Sigmoid colon (tissue), 7 donors: ENCODE results near the gene NT5DC3. TPM values are rescaled to one million over a fixed set of nuclear protein-coding genes. Genes with fewer than 3 reads are reported as not detected.

Experiments
- DNase-seq: peaks from one replicate; pipeline ENCODE4 v3.0.0-alpha.2; 2019
- H3K27ac ChIP-seq, 4 donors: fragments of 200-600 bp; sonication (generic); one replicate each; pipeline ENCODE4 v1.5.1; 2016 to 2019; ENCODE audit warnings: mild to moderate bottlenecking in 1 of 4
- H3K27me3 ChIP-seq, 3 donors: fragments of 200-600 bp; sonication (generic); one replicate each; pipeline ENCODE4 v1.5.1; 2019; ENCODE audit warnings: mild to moderate bottlenecking in 1 of 3
- H3K36me3 ChIP-seq, 4 donors: fragments of 200-600 bp; sonication (generic); one replicate each; pipeline ENCODE4 v1.5.1; 2016 to 2019
- H3K4me1 ChIP-seq, 4 donors: fragments of 200-600 bp; sonication (generic); one replicate each; pipeline ENCODE4 v1.5.1; 2017 to 2019
- H3K4me3 ChIP-seq, 4 donors: fragments of 200-600 bp; sonication (generic); one replicate each; pipeline ENCODE4 v1.5.1; 2017 to 2019; ENCODE audit warnings: mild to moderate bottlenecking in 2 of 4, moderate library complexity in 1 of 4
- H3K9me3 ChIP-seq, 4 donors: fragments of 200-600 bp in 3 of 4; sonication (generic) in 3 of 4; one replicate each; pipeline versions ENCODE4 v1.5.1 to v1.6.1; 2013 to 2019
- CTCF ChIP-seq, 4 experiments: fragments of 450-650 bp in 3 of 4; fragments of 200-600 bp in 1 of 4; IDR thresholded peaks; one replicate each; pipeline ENCODE4 v1.5.1; 2016 to 2019; ENCODE audit warnings: antibody characterized with exemption in 4 of 4, mild to moderate bottlenecking in 3 of 4, moderate library complexity in 2 of 4
- EP300 ChIP-seq, 4 donors: sonication (generic); formaldehyde crosslinking; IDR thresholded peaks; one replicate each; pipeline ENCODE4 v1.6.1; 2017; ENCODE audit warnings: antibody characterized with exemption in 4 of 4
- POLR2A ChIP-seq, 2 donors: fragments of 450-650 bp; IDR thresholded peaks; one replicate each; pipeline ENCODE4 v1.6.1; 2016; ENCODE audit warnings: antibody characterized with exemption in 2 of 2, mild to moderate bottlenecking in 2 of 2, moderate library complexity in 2 of 2
- POLR2AphosphoS5 ChIP-seq, 4 donors: sonication (generic); formaldehyde crosslinking; IDR thresholded peaks; one replicate each; pipeline ENCODE4 v1.6.1; 2017; ENCODE audit warnings: antibody characterized with exemption in 4 of 4
- WGBS, 2 donors: extraction: QIAGEN DNeasy Blood & Tissue Kit; methylation state at CpG; one replicate each; pipeline ENCODE4 v1.1.7; 2013; 5-methylcytosine and 5-hydroxymethylcytosine counted together
- intact Hi-C: fragments of 100-400 bp; cut with DNase I; formaldehyde crosslinking; loops from one replicate; pipeline ENCODE4 v1.15.1; 2023
- polyA plus RNA-seq, 3 donors: library from polyadenylated mRNA; stranded (reverse); fragments of 200-250 nt; gene quantifications; one replicate each; pipeline ENCODE4 v1.2.3, GENCODE V29; 2013
- total RNA-seq, 4 donors: library from RNA; depleted of rRNA; stranded (reverse); fragments of >200 nt; gene quantifications; one replicate each; pipeline ENCODE4 v1.1.0, GENCODE V29; 2016
- donor health status: healthy with polysubstance abuse.
- donor health status: Bipolar disorder and iron deficiency.
- donor health status: healthy.

The NT5DC3 gene
- total and polyA plus RNA-seq, 7 donors, result 0.23 to 346 (median 179) TPM

DNA sequence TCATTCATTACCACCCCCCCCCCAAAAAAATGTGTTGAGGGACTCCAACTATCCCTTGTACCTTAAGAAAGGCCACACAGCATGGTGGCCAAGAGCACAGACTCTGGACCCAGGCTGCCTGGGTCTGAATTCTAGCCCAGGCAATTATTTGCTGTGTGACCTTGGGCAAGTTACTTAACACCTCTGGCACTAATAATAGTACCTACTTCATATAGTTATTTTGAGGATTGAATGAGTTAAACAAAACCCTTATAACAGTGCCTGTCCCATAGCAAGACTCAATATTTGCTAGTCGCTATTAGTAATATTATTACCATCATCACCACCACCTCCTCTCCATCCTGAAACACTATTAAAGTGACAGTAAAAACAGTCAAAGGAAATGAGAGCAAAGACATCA lies 37.2 kb downstream of the NT5DC3 start:
- H3K36me3 ChIP-seq, result peaks cover 7 to 88% (median 37%) of the 10 kb centered on the region in 4 donors
- 98 to 100% methylated on average over 1 of the region's 1 CpG for WGBS, 2 donors
- no peaks in the 10 kb centered on the region for H3K27me3 ChIP-seq
- TF ChIP-seq POLR2A (IDR thresholded peaks at IDR 0.05) (no peak), POLR2AphosphoS5 (IDR thresholded peaks at IDR 0.05) (no peak), CTCF (IDR thresholded peaks at IDR 0.05) (no peak), EP300 (IDR thresholded peaks at IDR 0.05) (no peak)
- H3K4me3 ChIP-seq, result no peak overlapping the region
- intact Hi-C loops, result loop anchor here (5.0 kb wide), 2 partner anchors 33 to 63 kb away; no protein-coding TSS in a partner anchor
- H3K4me1 ChIP-seq, result peaks cover 0 to 100% (median 99%) of the 10 kb centered on the region in 4 donors
- peak overlapping the region in 3 of 4 donors; percentile 65 to 99 (median 75) for H3K27ac ChIP-seq
- peak; percentile 17 for DNase-seq
- no peaks in the 10 kb centered on the region for H3K9me3 ChIP-seq

GRCh38 chr12:103802586-103802886 lies 38.5 kb downstream of the NT5DC3 start:
- H3K27ac ChIP-seq, result peak overlapping the region; percentile 72 to 99 (median 78)
- H3K4me1 ChIP-seq, result peaks cover 0 to 99% (median 91%) of the 10 kb centered on the region in 4 donors
- intact Hi-C loops, result loop anchor here (5.0 kb wide), 2 partner anchors 35 to 65 kb away; no protein-coding TSS in a partner anchor
- no peak overlapping the region for H3K4me3 ChIP-seq
- H3K9me3 ChIP-seq, result no peaks in the 10 kb centered on the region
- TF ChIP-seq POLR2AphosphoS5 (IDR thresholded peaks at IDR 0.05) (no peak), EP300 (IDR thresholded peaks at IDR 0.05) (no peak), CTCF (IDR thresholded peaks at IDR 0.05) (no peak), POLR2A (IDR thresholded peaks at IDR 0.05) (no peak)
- 97% methylated on average over 1 of the region's 1 CpG for WGBS, 2 donors
- H3K36me3 ChIP-seq, result peaks cover 13 to 88% (median 42%) of the 10 kb centered on the region in 4 donors
- H3K27me3 ChIP-seq, result no peaks in the 10 kb centered on the region
- peak; percentile 62 for DNase-seq

DNA sequence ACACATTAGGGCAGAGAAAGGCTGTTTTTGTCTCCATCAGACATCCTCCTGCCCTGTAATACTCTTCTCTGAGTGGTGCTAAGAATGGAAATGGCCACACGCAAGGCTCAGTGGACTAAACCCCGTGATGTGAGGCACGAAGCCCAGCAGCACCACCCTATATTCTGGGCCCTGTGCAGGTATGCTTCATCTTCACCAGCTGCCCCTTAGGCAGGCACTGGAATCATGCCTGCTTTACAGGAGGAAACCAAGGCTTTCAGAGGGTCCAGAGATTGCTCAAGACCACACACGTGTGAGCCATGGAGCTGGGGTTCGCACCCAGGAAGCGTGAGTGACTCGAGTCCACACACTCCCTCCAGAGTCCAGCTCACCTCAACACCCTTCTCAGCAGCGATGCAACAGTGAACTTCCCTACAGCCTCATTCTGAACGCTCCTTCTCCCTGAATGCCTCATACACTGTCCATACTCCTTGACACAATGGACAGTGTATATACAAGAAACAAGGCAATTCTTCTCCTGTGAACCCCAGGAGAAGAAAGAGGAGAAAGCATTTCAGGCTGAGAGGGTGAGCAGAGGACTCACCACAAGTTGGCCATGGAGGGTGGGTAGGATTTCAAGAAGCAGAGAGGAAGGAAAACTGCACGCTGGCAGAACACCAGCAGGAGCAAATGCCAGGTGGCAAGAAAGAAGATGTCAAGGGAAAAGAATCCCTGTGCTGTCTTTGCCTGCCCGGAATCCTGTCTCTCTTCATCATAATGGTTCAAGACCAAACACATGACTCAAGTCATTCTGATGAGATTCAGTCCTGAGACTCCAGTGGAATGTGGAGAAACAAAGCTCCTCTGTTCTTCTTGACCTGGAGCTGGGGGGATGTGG lies 39.1 kb downstream of the NT5DC3 start:
- Histone ChIP-seq H3K27me3 (no peaks in the 10 kb centered on the region), H3K36me3 (peaks cover 17 to 88% (median 41%) of the 10 kb centered on the region in 4 donors), H3K4me3 (no peak overlapping the region), H3K9me3 (no peaks in the 10 kb centered on the region), H3K4me1 (peaks cover 0 to 98% (median 89%) of the 10 kb centered on the region in 4 donors), H3K27ac (peak overlapping the region; percentile 72 to 99 (median 78))
- WGBS, 2 donors, result 93% methylated on average over 11 of the region's 11 CpGs
- DNase-seq, result peak; percentile 65
- peak; percentile 11 to 70 (median 41) for TF ChIP-seq POLR2AphosphoS5 (IDR thresholded peaks at IDR 0.05)
- TF ChIP-seq POLR2A (IDR thresholded peaks at IDR 0.05), result no peak
- intact Hi-C loops, result loop anchor here (5.0 kb wide), 2 partner anchors 35 to 65 kb away; no protein-coding TSS in a partner anchor

DNA sequence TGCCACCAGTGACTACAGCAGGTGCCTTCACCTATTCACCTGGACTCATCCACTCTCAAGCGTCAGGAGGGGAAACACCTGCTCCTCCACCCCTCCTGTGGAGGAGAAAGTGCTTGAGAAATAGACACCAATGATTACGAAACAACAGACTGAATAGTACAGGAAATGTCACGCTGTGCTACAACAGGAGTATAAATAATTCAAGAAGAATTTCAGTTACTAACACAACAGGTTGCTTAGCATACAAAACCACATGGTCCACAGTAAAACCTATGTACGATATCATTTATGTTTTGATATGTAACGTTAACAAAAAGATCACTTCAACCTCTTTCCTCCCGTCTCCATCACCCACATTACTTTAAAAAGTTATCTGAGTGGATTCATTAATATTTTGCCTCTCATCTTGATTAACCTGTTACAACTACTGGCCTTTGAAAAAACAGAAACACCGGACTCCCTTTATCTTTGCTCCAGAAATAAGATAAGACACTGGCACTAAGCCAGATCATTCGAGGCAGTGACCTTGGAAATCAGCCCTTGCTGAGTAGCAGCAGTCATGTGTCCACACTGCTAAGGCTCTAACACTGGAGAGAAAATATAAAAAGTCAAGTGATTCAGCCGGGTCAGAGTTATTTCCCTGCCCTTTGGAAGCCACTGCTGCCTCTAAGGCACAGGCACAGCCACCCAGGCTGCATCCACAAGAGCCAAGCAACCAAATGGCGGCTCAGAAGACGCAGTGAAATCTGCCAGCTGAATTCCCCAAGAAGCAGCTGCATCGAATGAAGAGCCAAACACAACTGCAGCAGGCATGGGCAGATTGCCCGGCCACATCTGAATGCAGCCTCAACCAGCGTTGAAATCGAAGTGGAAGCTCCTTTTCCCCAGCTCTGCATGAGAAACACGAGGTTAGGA lies 40.9 kb downstream of the NT5DC3 start:
- H3K27me3 ChIP-seq, result no peaks in the 10 kb centered on the region
- intact Hi-C loops, result loop anchor here (5.0 to 10.0 kb wide), 3 partner anchors 37 to 135 kb away; partner anchors contain the start of gene HSP90B1
- H3K9me3 ChIP-seq, result no peaks in the 10 kb centered on the region
- peak; percentile 83 for DNase-seq
- peak in 2 of 4 donors; percentile 33 for TF ChIP-seq EP300 (IDR thresholded peaks at IDR 0.05)
- TF ChIP-seq POLR2A (IDR thresholded peaks at IDR 0.05), result no peak
- TF ChIP-seq CTCF (IDR thresholded peaks at IDR 0.05), result no peak
- TF ChIP-seq POLR2AphosphoS5 (IDR thresholded peaks at IDR 0.05), result peak; percentile 45 to 59 (median 50)
- WGBS, 2 donors, result 12 to 40% methylated on average over 16 of the region's 16 CpGs
- H3K27ac ChIP-seq, result peak overlapping the region; percentile 72 to 99 (median 78)
- peaks cover 16 to 89% (median 49%) of the 10 kb centered on the region in 4 donors for H3K36me3 ChIP-seq
- no peak overlapping the region for H3K4me3 ChIP-seq
- H3K4me1 ChIP-seq, result peaks cover 0 to 96% (median 86%) of the 10 kb centered on the region in 4 donors
